DOHH2 (cell line): ENCODE results near the gene GDE1.

Experiments
- H3F3A ChIP-seq: fragments of 200-600 bp; sonication (generic), shearing (Covaris generic); 2 replicates; pipeline ENCODE4 v1.6.0; 2016; ENCODE audit warnings: antibody characterized with exemption, mild to moderate bottlenecking; ENCODE audit not compliant: control insufficient read depth, insufficient read depth
- H3K27ac ChIP-seq: fragments of 200-600 bp; sonication (generic); 2 replicates; pipeline ENCODE4 v1.5.1; 2014; ENCODE audit warnings: low read depth, mild to moderate bottlenecking, low read length, moderate library complexity
- H3K27me3 ChIP-seq: fragments of 200-600 bp; sonication (generic); 2 replicates; pipeline ENCODE4 v1.6.1; 2014; ENCODE audit warnings: mild to moderate bottlenecking, low read length, mixed read lengths; ENCODE audit not compliant: control insufficient read depth
- H3K36me3 ChIP-seq: fragments of 200-600 bp; sonication (generic); 2 replicates; pipeline ENCODE4 v1.6.1; 2014; ENCODE audit warnings: mild to moderate bottlenecking, low read length, moderate library complexity, mixed read lengths; ENCODE audit not compliant: control insufficient read depth
- H3K4me1 ChIP-seq: fragments of 200-600 bp; sonication (generic); 2 replicates; pipeline ENCODE4 v1.6.1; 2014; ENCODE audit warnings: mild to moderate bottlenecking, low read length, mixed read lengths; ENCODE audit not compliant: control insufficient read depth
- H3K4me2 ChIP-seq: fragments of 200-600 bp; sonication (generic); 2 replicates; pipeline ENCODE4 v1.6.0; 2014; ENCODE audit warnings: mild to moderate bottlenecking, low read length, moderate library complexity
- H3K4me3 ChIP-seq: fragments of 200-600 bp; sonication (generic); 2 replicates; pipeline ENCODE4 v1.5.1; 2014; ENCODE audit warnings: mild to moderate bottlenecking, low read length, mixed read lengths
- H3K79me2 ChIP-seq: fragments of 200-600 bp; sonication (generic); 2 replicates; pipeline ENCODE4 v1.6.1; 2014; ENCODE audit warnings: mild to moderate bottlenecking, low read length, mixed read lengths; ENCODE audit not compliant: control insufficient read depth
- H3K9me2 ChIP-seq: fragments of 200-600 bp; sonication (generic); replicated peaks from 2 replicates; pipeline ENCODE4 v1.6.1; 2014; ENCODE audit warnings: mild to moderate bottlenecking, low read length, mixed read lengths; ENCODE audit not compliant: control insufficient read depth
- H3K9me3 ChIP-seq: fragments of 200-600 bp; sonication (generic); 2 replicates; pipeline ENCODE4 v1.6.1; 2014; ENCODE audit warnings: antibody characterized with exemption, low read length, mixed read lengths; ENCODE audit not compliant: control insufficient read depth, insufficient read depth
- H4K20me1 ChIP-seq: fragments of 200-600 bp; sonication (generic); 2 replicates; pipeline ENCODE4 v1.6.0; 2014; ENCODE audit warnings: low read depth, mild to moderate bottlenecking, antibody characterized with exemption, low read length, moderate library complexity; ENCODE audit not compliant: control insufficient read depth, insufficient read depth
- EZH2phosphoT487 ChIP-seq: fragments of 200-600 bp; sonication (generic); IDR thresholded peaks from 2 replicates; pipeline ENCODE4 v1.6.1; 2017; ENCODE audit warnings: borderline replicate concordance, mild to moderate bottlenecking, antibody characterized with exemption, low read length, moderate library complexity, mixed read lengths
- TF ChIP-seq, protein P1 (sequence below): fragments of 200-600 bp; sonication (generic); IDR thresholded peaks from one replicate; pipeline ENCODE4 v1.5.1; 2014; ENCODE audit warnings: antibody characterized with exemption, mild to moderate bottlenecking, low read depth, low read length; ENCODE audit not compliant: poor library complexity, severe bottlenecking

The GDE1 gene

DNA sequence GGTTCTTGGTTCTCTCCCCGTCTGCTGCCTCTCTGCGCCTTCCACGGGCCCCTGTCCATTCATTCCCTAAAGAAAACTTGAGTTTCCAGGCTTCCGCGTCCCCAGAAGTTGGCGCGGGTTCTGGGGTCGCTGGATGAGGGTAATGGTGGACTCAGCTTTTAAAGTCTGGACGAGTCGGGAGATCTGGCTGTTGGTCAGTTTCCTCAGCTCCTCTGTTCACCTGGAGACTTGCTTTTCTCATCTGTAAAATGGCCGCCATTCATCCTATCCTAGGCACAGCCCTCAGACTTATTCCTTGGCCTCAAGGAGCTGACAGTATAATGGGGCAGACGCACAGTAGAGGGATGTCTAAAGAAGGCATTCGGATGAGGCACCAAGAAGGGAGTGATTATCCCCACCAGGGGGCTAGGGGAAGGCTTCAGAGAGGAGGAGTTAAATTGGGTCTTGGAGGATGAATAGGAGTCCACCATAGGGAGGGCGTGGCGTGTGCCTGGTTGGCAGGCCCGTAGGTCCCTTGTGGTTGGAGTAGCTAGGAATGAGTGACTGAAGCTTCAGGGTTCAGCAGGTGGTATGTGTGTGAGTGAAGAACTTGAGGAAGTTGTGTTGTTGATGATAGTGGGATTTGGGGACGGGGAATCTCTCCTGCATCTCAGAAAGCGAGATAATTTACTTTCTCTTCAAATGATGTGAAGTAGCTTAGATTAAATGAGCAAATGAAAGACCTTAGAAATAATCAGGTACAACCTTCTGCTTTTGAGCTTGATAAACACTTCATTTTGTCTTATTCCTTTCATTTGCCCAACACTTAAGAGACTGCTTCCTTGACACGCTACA lies 34.3 kb upstream of the GDE1 start:
- H3K79me2 ChIP-seq, result peaks cover 3% of the 10 kb centered on the region; the same call in 1 of the 2 replicates
- no peak overlapping the region for H3K27ac ChIP-seq
- no peaks in the 10 kb centered on the region for H3K9me3 ChIP-seq
- peaks cover 20% of the 10 kb centered on the region for H3F3A ChIP-seq
- TF ChIP-seq EZH2phosphoT487, result no peak
- TF ChIP-seq, protein P1, sequence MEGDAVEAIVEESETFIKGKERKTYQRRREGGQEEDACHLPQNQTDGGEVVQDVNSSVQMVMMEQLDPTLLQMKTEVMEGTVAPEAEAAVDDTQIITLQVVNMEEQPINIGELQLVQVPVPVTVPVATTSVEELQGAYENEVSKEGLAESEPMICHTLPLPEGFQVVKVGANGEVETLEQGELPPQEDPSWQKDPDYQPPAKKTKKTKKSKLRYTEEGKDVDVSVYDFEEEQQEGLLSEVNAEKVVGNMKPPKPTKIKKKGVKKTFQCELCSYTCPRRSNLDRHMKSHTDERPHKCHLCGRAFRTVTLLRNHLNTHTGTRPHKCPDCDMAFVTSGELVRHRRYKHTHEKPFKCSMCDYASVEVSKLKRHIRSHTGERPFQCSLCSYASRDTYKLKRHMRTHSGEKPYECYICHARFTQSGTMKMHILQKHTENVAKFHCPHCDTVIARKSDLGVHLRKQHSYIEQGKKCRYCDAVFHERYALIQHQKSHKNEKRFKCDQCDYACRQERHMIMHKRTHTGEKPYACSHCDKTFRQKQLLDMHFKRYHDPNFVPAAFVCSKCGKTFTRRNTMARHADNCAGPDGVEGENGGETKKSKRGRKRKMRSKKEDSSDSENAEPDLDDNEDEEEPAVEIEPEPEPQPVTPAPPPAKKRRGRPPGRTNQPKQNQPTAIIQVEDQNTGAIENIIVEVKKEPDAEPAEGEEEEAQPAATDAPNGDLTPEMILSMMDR, result peak; percentile 13
- peaks cover 2% of the 10 kb centered on the region; the same call in 1 of the 2 replicates for H4K20me1 ChIP-seq
- peaks cover 17% of the 10 kb centered on the region for H3K36me3 ChIP-seq
- peak overlapping the region; percentile 91 for H3K4me2 ChIP-seq
- no peaks in the 10 kb centered on the region for H3K27me3 ChIP-seq
- peak overlapping the region; percentile 87 for H3K4me3 ChIP-seq
- H3K9me2 ChIP-seq, result no peaks in the 10 kb centered on the region
- H3K4me1 ChIP-seq, result peaks cover 18% of the 10 kb centered on the region

DNA sequence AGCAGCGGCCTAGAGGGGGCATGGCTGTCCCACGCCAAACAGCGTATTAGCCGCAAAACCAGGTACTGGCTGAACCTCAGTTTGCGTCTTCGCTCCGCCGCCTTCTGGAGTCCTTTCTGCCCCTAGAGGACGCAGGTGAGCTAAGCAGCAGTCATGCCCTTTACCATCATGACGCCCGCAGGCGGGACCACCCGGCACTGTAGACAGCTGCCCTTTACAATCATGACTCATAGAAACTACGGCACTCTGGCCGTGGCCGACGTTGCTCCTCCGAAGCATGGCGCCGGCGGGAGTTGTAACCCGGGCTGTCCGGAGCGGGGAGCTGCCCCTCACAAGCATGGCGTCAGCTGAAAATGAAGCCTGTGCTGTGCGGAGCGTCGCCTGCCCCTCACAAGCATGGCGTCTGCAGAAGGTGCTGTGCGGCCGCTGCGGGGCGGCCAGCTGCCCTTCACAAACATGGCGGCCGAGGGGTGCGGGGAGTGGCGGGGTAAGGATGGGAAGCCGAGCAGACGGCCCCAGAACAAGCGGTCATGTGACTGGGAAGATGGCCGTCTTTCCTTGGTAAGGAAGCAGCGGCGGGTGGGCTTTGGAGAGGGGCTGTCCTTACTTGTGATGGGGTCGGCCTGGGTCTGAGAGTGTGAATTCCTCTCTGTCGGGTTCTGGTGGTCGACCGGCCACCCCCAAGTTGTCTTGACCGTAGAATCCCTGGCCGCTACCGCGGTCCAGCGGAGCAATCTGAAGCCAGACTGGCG lies 33.5 kb upstream of the GDE1 start, which contains the start of gene VPS35L:
TSS of gene VPS35L (plus strand) at position 518 of the 752 bp plus-strand sequence. CDS start at position 545, 27 bp downstream.
- peak within 1 kb of the TSS; percentile 30 for H3K27ac ChIP-seq
- H3K79me2 ChIP-seq, result peaks cover 3% of the 10 kb centered on the region; the same call in 1 of the 2 replicates
- TF ChIP-seq EZH2phosphoT487, result no peak
- TF ChIP-seq, protein P1, result peak; percentile 80
- peaks cover 20% of the 10 kb centered on the region for H3K36me3 ChIP-seq
- H3K9me2 ChIP-seq, result no peaks in the 10 kb centered on the region
- H3K4me3 ChIP-seq, result peak within 1 kb of the TSS; percentile 87
- peaks cover 2% of the 10 kb centered on the region; the same call in 1 of the 2 replicates for H4K20me1 ChIP-seq
- peaks cover 18% of the 10 kb centered on the region for H3K4me1 ChIP-seq
- H3K9me3 ChIP-seq, result no peaks in the 10 kb centered on the region
- H3K4me2 ChIP-seq, result peak within 1 kb of the TSS; percentile 91
- H3K27me3 ChIP-seq, result no peaks in the 10 kb centered on the region
- H3F3A ChIP-seq, result peaks cover 20% of the 10 kb centered on the region

- Histone ChIP-seq H3K36me3 (peaks cover 68% of the 10 kb centered on the region), H3F3A (peaks cover 12% of the 10 kb centered on the region), H3K4me1 (peaks cover 6% of the 10 kb centered on the region), H3K4me2 (no peak overlapping the region), H3K79me2 (no peaks in the 10 kb centered on the region), H3K4me3 (no peak overlapping the region), H3K9me2 (no peaks in the 10 kb centered on the region), H3K27me3 (no peaks in the 10 kb centered on the region), H3K27ac (no peak overlapping the region), H4K20me1 (no peaks in the 10 kb centered on the region), H3K9me3 (no peaks in the 10 kb centered on the region)
- TF ChIP-seq, protein P1, result no peak
- TF ChIP-seq EZH2phosphoT487, result no peak
Measured at GRCh38 chr16:19549673-19550072, 27.8 kb upstream of the GDE1 start.
